ENCODE data around the gene MTF2. TPM values are rescaled to one million over a fixed set of nuclear protein-coding genes. Genes with fewer than 3 reads are reported as not detected.

The MTF2 gene
- total and polyA plus RNA-seq, 9 of the 15 experiments (the other 6 are each of a cell fraction or from before 2014, with no cell fraction given), result 29.3 to 124 (median 57.7) TPM

- TF ChIP-seq, protein P1, sequence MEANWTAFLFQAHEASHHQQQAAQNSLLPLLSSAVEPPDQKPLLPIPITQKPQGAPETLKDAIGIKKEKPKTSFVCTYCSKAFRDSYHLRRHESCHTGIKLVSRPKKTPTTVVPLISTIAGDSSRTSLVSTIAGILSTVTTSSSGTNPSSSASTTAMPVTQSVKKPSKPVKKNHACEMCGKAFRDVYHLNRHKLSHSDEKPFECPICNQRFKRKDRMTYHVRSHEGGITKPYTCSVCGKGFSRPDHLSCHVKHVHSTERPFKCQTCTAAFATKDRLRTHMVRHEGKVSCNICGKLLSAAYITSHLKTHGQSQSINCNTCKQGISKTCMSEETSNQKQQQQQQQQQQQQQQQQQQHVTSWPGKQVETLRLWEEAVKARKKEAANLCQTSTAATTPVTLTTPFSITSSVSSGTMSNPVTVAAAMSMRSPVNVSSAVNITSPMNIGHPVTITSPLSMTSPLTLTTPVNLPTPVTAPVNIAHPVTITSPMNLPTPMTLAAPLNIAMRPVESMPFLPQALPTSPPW (CRISPR knock-in tag; IDR thresholded peaks at IDR 0.05), result peak; percentile 85
- peak; percentile 57; the same call in 1 of the 2 replicates for TF ChIP-seq SRSF3 (IDR thresholded peaks at IDR 0.05; ENCODE audit: insufficient read depth, low read length)
- TF ChIP-seq TBP (optimal IDR thresholded peaks at IDR 0.05; ENCODE audit: low read depth, low read length), result no peak
- TF ChIP-seq HDAC1 (IDR thresholded peaks at IDR 0.05), result peak in 1 of 2 experiments; percentile 96; a peak in 2 of 4 replicates
- TF ChIP-seq RB1 (IDR thresholded peaks at IDR 0.05; ENCODE audit: low read depth), result 0 out of 2 replicates have a peak, but pooled peaks have one; percentile 55
- peak in 1 of 2 experiments; percentile 50 for TF ChIP-seq E2F6 (IDR thresholded peaks at IDR 0.05; ENCODE audit: borderline replicate concordance in 1 of 2, extremely low read depth in 1 of 2, insufficient read depth in 1 of 2, insufficient read length in 1 of 2, low read depth in 1 of 2, low read length in 1 of 2, poor library complexity in 1 of 2, severe bottlenecking in 1 of 2)
- TF ChIP-seq ESRRB (CRISPR knock-in tag; IDR thresholded peaks at IDR 0.05; ENCODE audit: borderline replicate concordance), result no peak
- no peak for TF ChIP-seq CTCFL (IDR thresholded peaks at IDR 0.05; ENCODE audit: borderline replicate concordance, insufficient read depth, low read depth, low read length, poor library complexity, severe bottlenecking)
- TF ChIP-seq ZNF589 (CRISPR knock-in tag; IDR thresholded peaks at IDR 0.05; ENCODE audit: low read depth), result 0 out of 2 replicates have a peak, but pooled peaks have one; percentile 50
- TF ChIP-seq PTBP1 (IDR thresholded peaks at IDR 0.05; ENCODE audit: low read depth, low read length), result no peak
- no peak for TF ChIP-seq ZBTB49 (CRISPR knock-in tag; IDR thresholded peaks at IDR 0.05; ENCODE audit: borderline replicate concordance)
- no peak; the same call in 1 of the 2 replicates for TF ChIP-seq MTA1 (IDR thresholded peaks at IDR 0.05; ENCODE audit: borderline replicate concordance)
- no peak for TF ChIP-seq CBFA2T2 (conservative IDR thresholded peaks at IDR 0.05)
- TF ChIP-seq SRF (CRISPR knock-in tag; IDR thresholded peaks at IDR 0.05), result peak in 1 of 2 experiments; percentile 85; a peak in 2 of 4 replicates
- peak; percentile 91 for TF ChIP-seq GABPA (tag; conservative IDR thresholded peaks at IDR 0.05; ENCODE audit: low read depth)
- TF ChIP-seq, protein P2, sequence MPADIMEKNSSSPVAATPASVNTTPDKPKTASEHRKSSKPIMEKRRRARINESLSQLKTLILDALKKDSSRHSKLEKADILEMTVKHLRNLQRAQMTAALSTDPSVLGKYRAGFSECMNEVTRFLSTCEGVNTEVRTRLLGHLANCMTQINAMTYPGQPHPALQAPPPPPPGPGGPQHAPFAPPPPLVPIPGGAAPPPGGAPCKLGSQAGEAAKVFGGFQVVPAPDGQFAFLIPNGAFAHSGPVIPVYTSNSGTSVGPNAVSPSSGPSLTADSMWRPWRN (IDR thresholded peaks at IDR 0.05; ENCODE audit: low read depth), result 0 out of 2 replicates have a peak, but pooled peaks have one; percentile 3
- no peak for TF ChIP-seq PTTG1 (tag; IDR thresholded peaks at IDR 0.05; ENCODE audit: low read depth)
Observed at GRCh38 chr1:93180723-93181613, 101.9 kb downstream of the MTF2 start, which contains the start of gene CCDC18 (continued).

Measured in K562 (cell line).